ENCODE results near the gene MGAT5B. TPM values are rescaled to one million over a fixed set of nuclear protein-coding genes. Genes with fewer than 3 reads are reported as not detected.
"Not testable (repeated sequence)": the region's sequence is repeated elsewhere in the genome, so short reads cannot be mapped to it uniquely, and the experiment has no call there.

MGAT5B gene
- total RNA-seq, 3 donors from 2014 or later: 0.18 to 0.41 (median 0.21) TPM

- ATAC-seq: no peak
- peaks cover 14% of the 10 kb centered on the region for H3K4me1 Mint-ChIP-seq (ENCODE audit: low read depth)
- DNase-seq: no peak
- no peaks in the 10 kb centered on the region for H3K9me3 Mint-ChIP-seq
- no peak overlapping the region for H3K4me3 Mint-ChIP-seq
- no peaks in the 10 kb centered on the region for H3K36me3 Mint-ChIP-seq (ENCODE audit: insufficient read depth)
- peaks cover 48% of the 10 kb centered on the region for H3K27me3 Mint-ChIP-seq (ENCODE audit: low read depth)
Observed at GRCh38 chr17:76840884-76841775, 27.1 kb upstream of the MGAT5B start.

DNA sequence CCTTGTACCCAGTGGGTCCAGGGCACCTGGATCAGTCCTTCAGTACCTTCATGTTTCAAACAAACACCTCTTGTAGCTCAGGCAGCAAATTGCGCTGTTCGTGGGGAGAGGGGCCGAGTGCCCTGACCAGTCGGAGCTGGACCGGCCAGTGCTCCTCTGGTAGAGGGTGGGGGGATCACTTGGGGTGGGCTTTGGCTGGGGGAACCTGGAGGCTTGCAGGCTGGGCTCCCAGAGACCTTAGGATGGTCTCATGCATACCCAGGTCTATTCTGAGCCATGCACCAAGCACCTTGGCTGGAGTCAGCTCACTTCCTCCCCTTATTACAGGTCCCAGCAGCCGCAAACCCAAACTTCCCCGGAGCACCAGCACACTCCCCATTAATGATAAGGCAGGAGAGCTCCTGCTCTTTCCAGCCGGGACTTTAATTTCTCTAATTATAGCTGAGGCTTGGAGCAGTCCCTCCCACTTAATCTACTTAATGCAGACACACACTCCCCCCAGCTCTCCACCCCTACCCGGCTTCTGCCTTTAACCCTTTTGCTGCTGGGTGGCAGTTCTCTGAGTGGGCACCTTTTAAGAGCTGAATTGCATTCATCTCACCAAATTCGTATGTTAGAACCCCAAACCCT, 26.3 kb upstream of the MGAT5B start:
- H3K27me3 Mint-ChIP-seq (ENCODE audit: low read depth): peaks cover 52% of the 10 kb centered on the region
- DNase-seq (no peak), ATAC-seq (no peak)
- peaks cover 14% of the 10 kb centered on the region for H3K4me1 Mint-ChIP-seq (ENCODE audit: low read depth)
- no peaks in the 10 kb centered on the region for H3K36me3 Mint-ChIP-seq (ENCODE audit: insufficient read depth)
- no peaks in the 10 kb centered on the region for H3K9me3 Mint-ChIP-seq
- no peak overlapping the region for H3K4me3 Mint-ChIP-seq

GRCh38 chr17:76843068-76843467, 25.1 kb upstream of the MGAT5B start:
- H3K36me3 Mint-ChIP-seq (ENCODE audit: insufficient read depth); ATAC-seq; DNase-seq; H3K9me3 Mint-ChIP-seq; H3K4me3 Mint-ChIP-seq: not testable (repeated sequence)
- peaks cover 14% of the 10 kb centered on the region for H3K4me1 Mint-ChIP-seq (ENCODE audit: low read depth)
- peaks cover 61% of the 10 kb centered on the region for H3K27me3 Mint-ChIP-seq (ENCODE audit: low read depth)

DNA sequence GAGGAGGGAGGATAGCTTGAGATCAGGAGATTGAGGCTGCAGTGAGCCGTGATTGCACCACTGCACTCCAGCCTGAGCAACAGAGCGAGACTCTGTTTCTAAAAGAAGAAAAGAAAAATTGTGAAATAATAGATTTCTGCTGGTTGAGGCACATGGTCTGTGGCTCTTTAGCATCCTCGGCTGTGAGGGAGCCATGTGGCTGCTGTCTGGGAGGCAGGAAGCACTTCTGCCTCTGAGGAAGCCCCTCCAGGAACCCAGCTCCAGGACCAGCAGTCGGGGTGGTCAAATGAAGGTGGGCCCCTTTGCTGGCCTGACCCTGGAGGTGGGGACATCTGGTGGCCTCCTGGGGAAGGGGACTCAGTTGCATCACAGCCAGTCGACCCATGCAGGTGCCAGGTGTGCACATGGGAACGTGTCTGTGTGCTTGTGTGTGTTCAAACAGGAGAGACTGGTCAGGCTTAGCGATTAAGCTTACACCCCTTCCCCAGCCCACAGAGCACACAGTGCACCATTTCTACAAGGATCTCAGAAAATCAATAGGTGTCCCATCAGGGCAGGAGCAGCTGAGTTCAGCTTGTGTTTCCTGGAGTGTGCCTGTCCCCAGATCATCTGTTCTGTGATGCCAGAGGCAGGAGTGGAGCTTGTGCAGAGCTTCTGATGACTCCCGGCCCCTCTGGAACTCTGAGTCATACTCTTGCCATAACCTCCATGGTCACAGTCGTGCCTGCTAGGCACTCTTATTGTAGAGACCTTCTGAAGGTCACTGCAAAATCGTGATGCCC, 24.3 kb upstream of the MGAT5B start:
- Mint-ChIP-seq H3K9me3 (no peaks in the 10 kb centered on the region), H3K4me3 (no peak overlapping the region), H3K36me3 (ENCODE audit: insufficient read depth) (no peaks in the 10 kb centered on the region), H3K27me3 (ENCODE audit: low read depth) (peaks cover 61% of the 10 kb centered on the region), H3K4me1 (ENCODE audit: low read depth) (peaks cover 14% of the 10 kb centered on the region)
- ATAC-seq (no peak), DNase-seq (no peak)

DNA sequence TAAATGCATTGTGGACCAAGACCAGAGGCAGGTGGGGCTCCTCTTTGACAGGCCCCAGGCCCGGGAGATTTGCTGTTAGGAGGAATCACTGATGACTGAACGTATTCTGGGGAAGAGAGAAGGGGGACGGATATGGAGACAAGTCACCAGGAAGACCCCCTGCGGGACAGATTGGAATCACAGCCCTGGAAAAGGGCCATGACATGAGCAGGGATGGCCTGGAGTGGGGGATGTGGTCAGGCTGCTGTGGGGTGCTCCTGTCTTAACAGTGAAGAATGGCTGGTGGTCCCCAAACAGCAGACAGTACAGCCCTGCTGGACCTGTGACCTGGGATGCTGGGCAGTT, 23.7 kb upstream of the MGAT5B start:
- ATAC-seq (no peak), DNase-seq (no peak)
- H3K4me3 Mint-ChIP-seq: no peak overlapping the region
- H3K27me3 Mint-ChIP-seq (ENCODE audit: low read depth): peaks cover 61% of the 10 kb centered on the region
- H3K36me3 Mint-ChIP-seq (ENCODE audit: insufficient read depth): no peaks in the 10 kb centered on the region
- no peaks in the 10 kb centered on the region for H3K9me3 Mint-ChIP-seq
- peaks cover 13% of the 10 kb centered on the region for H3K4me1 Mint-ChIP-seq (ENCODE audit: low read depth)

DNA sequence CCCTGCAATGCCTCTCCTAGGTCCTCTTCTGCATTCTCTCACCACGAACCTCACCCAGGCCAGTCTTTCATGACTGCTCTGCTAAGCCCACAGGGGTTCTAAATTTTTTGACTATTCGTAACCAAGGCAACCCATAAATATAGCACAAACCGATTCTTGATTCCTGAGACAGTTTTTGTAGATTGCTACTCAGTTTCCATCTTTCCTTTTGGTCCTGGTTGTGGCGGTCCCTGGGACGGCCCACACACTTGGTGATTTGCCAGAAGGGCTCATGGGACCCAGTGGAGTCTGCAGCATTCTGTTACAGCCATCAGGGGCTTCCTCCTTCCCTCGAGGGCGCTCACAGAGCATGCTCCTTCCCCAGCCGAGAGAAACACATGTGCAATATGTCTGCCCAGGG, 23.4 kb upstream of the MGAT5B start:
- no peaks in the 10 kb centered on the region for H3K9me3 Mint-ChIP-seq
- no peak overlapping the region for H3K4me3 Mint-ChIP-seq
- DNase-seq (no peak), ATAC-seq (no peak)
- no peaks in the 10 kb centered on the region for H3K36me3 Mint-ChIP-seq (ENCODE audit: insufficient read depth)
- H3K4me1 Mint-ChIP-seq (ENCODE audit: low read depth): peaks cover 9% of the 10 kb centered on the region
- H3K27me3 Mint-ChIP-seq (ENCODE audit: low read depth): peaks cover 59% of the 10 kb centered on the region

DNA sequence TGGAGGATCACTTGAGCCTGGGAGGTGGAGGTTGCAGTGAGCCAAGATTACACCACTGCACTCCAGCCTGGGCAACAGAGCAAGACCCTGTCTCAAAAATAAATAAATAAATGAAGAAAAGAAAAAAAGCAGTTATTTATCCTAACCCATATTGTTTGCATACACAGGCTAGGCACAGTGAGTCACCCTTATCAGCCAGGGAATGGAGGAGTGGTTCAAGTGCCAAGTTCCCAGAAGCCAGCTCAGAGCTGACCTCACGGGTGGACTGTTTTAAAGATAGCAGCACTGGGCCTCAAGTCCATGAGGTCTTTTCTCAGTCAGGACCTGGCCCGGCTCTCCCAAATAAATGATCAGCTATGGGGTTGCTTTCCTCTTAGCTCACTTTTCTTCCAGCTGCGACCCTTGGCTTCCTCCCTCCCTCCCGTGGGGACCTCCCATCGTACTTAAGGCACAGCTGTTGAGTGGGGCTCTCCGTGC, 22.6 kb upstream of the MGAT5B start:
- H3K4me1 Mint-ChIP-seq (ENCODE audit: low read depth): peaks cover 2% of the 10 kb centered on the region
- ATAC-seq: no peak
- peaks cover 57% of the 10 kb centered on the region for H3K27me3 Mint-ChIP-seq (ENCODE audit: low read depth)
- no peaks in the 10 kb centered on the region for H3K36me3 Mint-ChIP-seq (ENCODE audit: insufficient read depth)
- DNase-seq: no peak
- H3K4me3 Mint-ChIP-seq: no peak overlapping the region
- no peaks in the 10 kb centered on the region for H3K9me3 Mint-ChIP-seq

GRCh38 chr17:76847031-76847430, 21.2 kb upstream of the MGAT5B start:
- no peaks in the 10 kb centered on the region for H3K36me3 Mint-ChIP-seq (ENCODE audit: insufficient read depth)
- H3K27me3 Mint-ChIP-seq (ENCODE audit: low read depth): peaks cover 44% of the 10 kb centered on the region
- H3K9me3 Mint-ChIP-seq: no peaks in the 10 kb centered on the region
- no peak for DNase-seq
- no peak for ATAC-seq
- no peak overlapping the region for H3K4me3 Mint-ChIP-seq
- no peaks in the 10 kb centered on the region for H3K4me1 Mint-ChIP-seq (ENCODE audit: low read depth)

DNA sequence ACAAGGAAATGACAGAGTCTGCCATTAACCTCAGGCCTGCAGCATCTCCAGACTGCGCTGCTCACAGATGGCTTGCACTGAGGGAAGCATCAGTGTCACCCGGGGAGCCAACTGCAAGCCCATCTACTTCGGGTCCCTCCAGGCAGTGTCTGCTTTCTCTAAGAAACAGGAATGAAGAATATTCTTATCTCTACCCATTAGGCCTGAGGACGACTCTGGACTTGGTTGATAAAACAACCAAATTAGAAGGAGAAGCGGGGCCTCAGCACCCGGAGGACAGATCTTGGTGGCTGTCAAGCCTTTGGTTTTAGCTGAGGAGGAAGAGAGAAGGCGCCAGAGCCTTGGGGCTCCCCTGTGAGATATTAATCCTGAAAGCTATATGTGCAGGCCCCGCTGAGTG, 19.5 kb upstream of the MGAT5B start:
- no peak for DNase-seq
- H3K36me3 Mint-ChIP-seq (ENCODE audit: insufficient read depth): no peaks in the 10 kb centered on the region
- H3K4me3 Mint-ChIP-seq: no peak overlapping the region
- no peaks in the 10 kb centered on the region for H3K9me3 Mint-ChIP-seq
- ATAC-seq: no peak
- peaks cover 34% of the 10 kb centered on the region for H3K27me3 Mint-ChIP-seq (ENCODE audit: low read depth)
- no peaks in the 10 kb centered on the region for H3K4me1 Mint-ChIP-seq (ENCODE audit: low read depth)

GRCh38 chr17:76849160-76849559, 19.0 kb upstream of the MGAT5B start:
- not testable (repeated sequence) for H3K36me3 Mint-ChIP-seq (ENCODE audit: insufficient read depth); H3K4me1 Mint-ChIP-seq (ENCODE audit: low read depth); H3K9me3 Mint-ChIP-seq; H3K4me3 Mint-ChIP-seq; DNase-seq; ATAC-seq
- peaks cover 29% of the 10 kb centered on the region for H3K27me3 Mint-ChIP-seq (ENCODE audit: low read depth)

DNA sequence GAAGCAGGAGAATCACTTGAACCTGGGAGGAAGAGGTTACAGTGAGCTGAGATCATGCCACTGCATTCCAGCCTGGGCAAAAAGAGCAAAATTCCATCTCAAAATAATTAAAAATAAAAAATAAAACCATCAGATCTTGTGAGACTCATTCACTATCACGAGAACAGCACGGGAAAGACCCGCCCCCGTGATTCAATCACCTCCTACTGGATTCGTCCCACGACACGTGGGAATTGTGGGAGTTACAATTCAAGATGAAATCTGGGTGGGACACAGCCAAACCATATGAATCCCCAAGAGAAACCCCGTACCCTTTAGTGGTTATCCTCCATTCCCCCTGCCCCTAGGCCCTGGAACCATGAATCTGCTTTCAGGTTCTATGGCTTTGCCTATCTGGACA, 15.4 kb upstream of the MGAT5B start:
- H3K36me3 Mint-ChIP-seq (ENCODE audit: insufficient read depth): no peaks in the 10 kb centered on the region
- peaks cover 15% of the 10 kb centered on the region for H3K27me3 Mint-ChIP-seq (ENCODE audit: low read depth)
- no peak for ATAC-seq
- H3K4me1 Mint-ChIP-seq (ENCODE audit: low read depth): no peaks in the 10 kb centered on the region
- no peaks in the 10 kb centered on the region for H3K9me3 Mint-ChIP-seq
- DNase-seq: no peak
- no peak overlapping the region for H3K4me3 Mint-ChIP-seq

DNA sequence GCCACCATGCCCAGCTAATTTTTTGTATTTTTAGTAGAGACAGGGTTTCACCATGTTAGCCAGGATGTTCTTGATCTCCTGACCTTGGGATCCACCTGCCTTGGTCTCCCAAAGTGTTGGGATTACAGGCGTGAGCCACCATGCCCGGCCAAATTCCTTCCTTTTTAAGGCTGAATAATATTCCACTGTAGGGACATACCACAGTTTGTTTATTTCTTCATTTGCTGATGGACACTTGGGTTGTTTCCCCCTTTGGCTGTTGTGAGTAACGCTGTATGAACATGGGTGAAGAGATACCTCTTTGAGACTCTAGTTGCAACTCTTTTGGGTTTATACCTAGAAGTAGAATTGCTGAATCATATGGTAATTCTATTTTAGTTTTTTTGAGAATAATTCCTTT, 13.1 kb upstream of the MGAT5B start:
- DNase-seq (no peak), ATAC-seq (no peak)
- no peaks in the 10 kb centered on the region for H3K4me1 Mint-ChIP-seq (ENCODE audit: low read depth)
- H3K36me3 Mint-ChIP-seq (ENCODE audit: insufficient read depth): no peaks in the 10 kb centered on the region
- H3K4me3 Mint-ChIP-seq: no peak overlapping the region
- H3K9me3 Mint-ChIP-seq: no peaks in the 10 kb centered on the region
- H3K27me3 Mint-ChIP-seq (ENCODE audit: low read depth): peaks cover 12% of the 10 kb centered on the region

DNA sequence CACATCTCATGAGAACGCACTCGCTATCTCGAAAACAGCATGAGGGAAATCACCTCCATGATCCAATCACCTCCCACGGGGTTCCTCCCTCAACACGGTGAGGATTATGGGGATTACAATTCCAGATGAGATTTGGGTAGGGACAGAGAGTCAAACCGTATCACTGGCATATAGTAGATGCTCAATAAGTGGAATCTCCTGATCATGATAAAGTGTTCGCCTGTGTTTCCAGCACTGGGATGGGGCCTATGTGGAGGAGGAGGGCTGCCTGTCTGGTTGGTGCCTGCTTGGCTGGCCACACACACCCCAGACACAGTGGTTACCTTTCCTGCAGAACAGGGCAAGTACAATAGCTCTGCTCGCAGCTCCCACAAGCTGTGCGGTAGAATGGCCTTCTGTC, 6.1 kb upstream of the MGAT5B start:
- Mint-ChIP-seq H3K4me1 (ENCODE audit: low read depth) (no peaks in the 10 kb centered on the region), H3K36me3 (ENCODE audit: insufficient read depth) (no peaks in the 10 kb centered on the region), H3K9me3 (no peaks in the 10 kb centered on the region), H3K27me3 (ENCODE audit: low read depth) (peaks cover 12% of the 10 kb centered on the region), H3K4me3 (no peak overlapping the region)
- no peak for DNase-seq
- ATAC-seq: no peak

DNA sequence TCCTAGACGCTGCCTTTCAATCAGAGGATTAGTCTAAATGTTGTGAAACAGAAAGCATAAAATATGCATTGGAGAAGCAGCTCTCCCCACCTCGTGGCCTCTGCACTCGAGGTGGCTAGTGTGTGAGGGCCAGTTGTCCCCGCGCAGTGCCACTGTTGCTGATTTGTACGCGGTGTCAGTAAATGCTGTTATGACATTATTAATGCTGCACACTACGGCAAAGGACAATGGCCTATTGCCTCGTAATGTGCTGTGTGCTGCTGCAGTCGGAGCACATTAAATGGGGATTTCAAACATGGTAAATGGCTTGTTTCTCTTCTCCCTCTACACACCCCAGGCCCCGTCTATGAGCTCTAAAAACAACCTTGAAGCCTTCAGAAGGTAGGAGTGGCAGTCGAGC, 5.7 kb upstream of the MGAT5B start:
- DNase-seq: no peak
- no peak for ATAC-seq
- no peak overlapping the region for H3K4me3 Mint-ChIP-seq
- H3K36me3 Mint-ChIP-seq (ENCODE audit: insufficient read depth): no peaks in the 10 kb centered on the region
- peaks cover under 1% of the 10 kb centered on the region for H3K4me1 Mint-ChIP-seq (ENCODE audit: low read depth)
- H3K9me3 Mint-ChIP-seq: no peaks in the 10 kb centered on the region
- H3K27me3 Mint-ChIP-seq (ENCODE audit: low read depth): peaks cover 16% of the 10 kb centered on the region

Data from activated T-cell treated with anti-CD3 and anti-CD28 coated beads, Interleukin-2, amount 50 U/mL, for 4 hours (primary cell).